Measurements from ENCODE around the gene DNAJC2. TPM values are rescaled to one million over a fixed set of nuclear protein-coding genes. Genes with fewer than 3 reads are reported as not detected.

The DNAJC2 gene
- total and polyA plus RNA-seq, 11 donors, result 6.9 to 24.5 (median 13.6) TPM

- ATAC-seq, result no peak
- H3K9me3 ChIP-seq, result no peaks in the 10 kb centered on the region
- peaks cover 0 to 3% (median 0%) of the 10 kb centered on the region in 9 donors for H3K27me3 ChIP-seq
- 53 to 62% (median 58%) methylated on average over 4 of the region's 4 CpGs for WGBS, 4 donors
- H3K27ac ChIP-seq, result no peak overlapping the region
- H3K4me1 ChIP-seq, result no peaks in the 10 kb centered on the region
- intact Hi-C loops (cut with DNase I), result no loop called here
- DNase-seq, result no peak
- no peak overlapping the region for H3K4me3 ChIP-seq
- no peak for TF ChIP-seq POLR2A (IDR thresholded peaks at IDR 0.05)
- TF ChIP-seq, protein P1, sequence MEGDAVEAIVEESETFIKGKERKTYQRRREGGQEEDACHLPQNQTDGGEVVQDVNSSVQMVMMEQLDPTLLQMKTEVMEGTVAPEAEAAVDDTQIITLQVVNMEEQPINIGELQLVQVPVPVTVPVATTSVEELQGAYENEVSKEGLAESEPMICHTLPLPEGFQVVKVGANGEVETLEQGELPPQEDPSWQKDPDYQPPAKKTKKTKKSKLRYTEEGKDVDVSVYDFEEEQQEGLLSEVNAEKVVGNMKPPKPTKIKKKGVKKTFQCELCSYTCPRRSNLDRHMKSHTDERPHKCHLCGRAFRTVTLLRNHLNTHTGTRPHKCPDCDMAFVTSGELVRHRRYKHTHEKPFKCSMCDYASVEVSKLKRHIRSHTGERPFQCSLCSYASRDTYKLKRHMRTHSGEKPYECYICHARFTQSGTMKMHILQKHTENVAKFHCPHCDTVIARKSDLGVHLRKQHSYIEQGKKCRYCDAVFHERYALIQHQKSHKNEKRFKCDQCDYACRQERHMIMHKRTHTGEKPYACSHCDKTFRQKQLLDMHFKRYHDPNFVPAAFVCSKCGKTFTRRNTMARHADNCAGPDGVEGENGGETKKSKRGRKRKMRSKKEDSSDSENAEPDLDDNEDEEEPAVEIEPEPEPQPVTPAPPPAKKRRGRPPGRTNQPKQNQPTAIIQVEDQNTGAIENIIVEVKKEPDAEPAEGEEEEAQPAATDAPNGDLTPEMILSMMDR (IDR thresholded peaks at IDR 0.05), result no peak
- no peaks in the 10 kb centered on the region for H3K36me3 ChIP-seq
Observed at GRCh38 chr7:103388469-103389140, 44.0 kb upstream of the DNAJC2 start.

DNA sequence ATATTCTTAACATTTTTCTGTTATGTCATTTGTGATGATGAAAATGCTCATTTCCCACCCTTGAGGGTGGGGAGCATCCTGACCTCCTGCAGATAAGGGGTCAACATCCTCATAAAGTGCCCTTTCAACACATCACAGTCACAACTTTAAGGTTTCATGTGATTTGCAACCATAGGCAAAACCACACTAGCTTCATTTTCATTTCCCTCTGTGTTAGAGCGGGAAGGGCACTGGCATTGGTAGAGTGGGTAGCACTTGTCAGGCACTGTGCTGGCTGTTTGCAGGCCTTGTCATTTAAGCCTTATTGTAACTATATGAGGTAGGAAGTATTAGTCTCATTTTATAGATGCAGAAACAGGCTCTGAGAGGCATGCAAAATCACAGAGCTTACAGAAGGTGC is 42.7 kb upstream of the DNAJC2 start:
- ATAC-seq (no peak), DNase-seq (no peak)
- TF ChIP-seq POLR2A (IDR thresholded peaks at IDR 0.05), result no peak
- TF ChIP-seq, protein P1 (IDR thresholded peaks at IDR 0.05), result no peak
- Histone ChIP-seq H3K27me3 (peaks cover 0 to 3% (median 0%) of the 10 kb centered on the region in 9 donors), H3K4me1 (no peaks in the 10 kb centered on the region), H3K4me3 (no peak overlapping the region), H3K27ac (no peak overlapping the region), H3K9me3 (no peaks in the 10 kb centered on the region), H3K36me3 (no peaks in the 10 kb centered on the region)
- intact Hi-C loops (cut with DNase I), result no loop called here
- WGBS, 4 donors, result 67 to 87% (median 71%) methylated on average over 1 of the region's 1 CpG

DNA sequence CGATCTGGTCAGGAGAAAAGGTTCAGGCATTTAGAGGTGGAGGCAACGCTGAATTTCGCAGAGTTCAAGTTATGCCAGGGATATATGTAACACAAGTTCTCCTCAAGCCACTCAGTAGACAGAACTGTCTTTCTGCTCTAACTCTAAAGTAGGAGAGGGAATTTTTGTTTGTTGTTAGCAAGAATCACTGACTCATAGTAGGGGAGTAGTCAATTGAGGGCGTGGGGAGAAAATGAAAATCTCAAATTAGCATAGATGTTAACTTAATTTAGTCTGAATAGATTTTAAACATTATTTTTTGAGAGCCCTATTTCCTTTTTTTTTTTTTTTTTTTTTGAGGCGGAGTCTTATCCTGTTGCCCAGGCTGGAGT is 37.5 kb upstream of the DNAJC2 start:
- no peak for DNase-seq
- TF ChIP-seq, protein P1 (IDR thresholded peaks at IDR 0.05), result no peak
- TF ChIP-seq POLR2A (IDR thresholded peaks at IDR 0.05), result no peak
- WGBS, 4 donors, result 84 to 89% (median 86%) methylated on average over 5 of the region's 5 CpGs
- Histone ChIP-seq H3K27me3 (peaks cover 0 to 13% (median 0%) of the 10 kb centered on the region in 9 donors), H3K4me1 (no peaks in the 10 kb centered on the region), H3K27ac (no peak overlapping the region), H3K36me3 (no peaks in the 10 kb centered on the region), H3K9me3 (no peaks in the 10 kb centered on the region), H3K4me3 (no peak overlapping the region)
- no peak for ATAC-seq
- intact Hi-C loops (cut with DNase I), result no loop called here

GRCh38 chr7:103381280-103382031 is 36.9 kb upstream of the DNAJC2 start:
- no peak overlapping the region for H3K27ac ChIP-seq
- H3K4me1 ChIP-seq, result no peaks in the 10 kb centered on the region
- peaks cover 0 to 15% (median 0%) of the 10 kb centered on the region in 9 donors for H3K27me3 ChIP-seq
- WGBS, 4 donors, result 87 to 96% (median 93%) methylated on average over 4 of the region's 4 CpGs
- intact Hi-C loops (cut with DNase I), result no loop called here
- H3K36me3 ChIP-seq, result no peaks in the 10 kb centered on the region
- DNase-seq (no peak), ATAC-seq (peak in 1 of 4 donors; percentile 42)
- H3K9me3 ChIP-seq, result no peaks in the 10 kb centered on the region
- TF ChIP-seq, protein P1 (IDR thresholded peaks at IDR 0.05), result no peak
- TF ChIP-seq POLR2A (IDR thresholded peaks at IDR 0.05), result no peak
- H3K4me3 ChIP-seq, result no peak overlapping the region

Data from heart left ventricle (tissue), 16 donors.